ENCODE data around the gene ACAA1. TPM values are rescaled to one million over a fixed set of nuclear protein-coding genes. Genes with fewer than 3 reads are reported as not detected.

The ACAA1 gene
- total and polyA plus RNA-seq, 2 of the 13 experiments (the other 11 are each of a cell fraction or from before 2014, with no cell fraction given), result 60.8 to 188 TPM

DNA sequence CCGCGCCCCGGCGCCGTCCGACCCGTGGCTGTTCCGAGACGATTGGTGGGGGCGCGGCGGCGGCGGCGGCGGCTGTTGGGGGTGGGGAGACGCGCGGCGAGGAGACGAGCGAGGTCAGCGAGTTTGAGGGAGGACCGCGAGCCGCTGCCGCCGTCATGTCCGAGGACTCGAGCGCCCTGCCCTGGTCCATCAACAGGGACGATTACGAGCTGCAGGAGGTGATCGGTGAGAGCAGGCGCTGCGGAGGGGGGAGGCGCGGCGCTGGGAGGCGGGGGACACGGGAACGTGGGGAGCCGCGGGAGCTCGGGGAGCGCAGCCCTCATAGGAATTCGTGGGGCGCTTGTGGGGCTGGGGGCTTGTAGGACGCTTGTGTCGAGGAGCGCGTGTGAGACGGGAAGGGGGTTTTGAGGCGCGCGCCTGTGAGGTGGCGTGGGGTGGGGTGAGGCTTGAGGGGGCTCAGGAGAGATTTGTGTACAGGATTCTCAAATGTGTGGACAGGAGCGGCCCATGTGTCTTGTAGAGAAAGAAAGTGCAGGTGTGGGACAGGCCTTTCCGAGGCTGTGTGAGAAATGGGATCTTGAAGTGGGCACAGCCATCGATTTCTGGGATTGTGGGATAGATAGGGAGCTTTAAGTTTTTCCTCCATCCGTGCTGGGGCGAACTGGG lies 28.9 kb upstream of the ACAA1 start (continued):
- no peak for TF ChIP-seq ZNF335 (CRISPR knock-in tag; IDR thresholded peaks at IDR 0.05)
- TF ChIP-seq MED1 (CRISPR knock-in tag; IDR thresholded peaks at IDR 0.05), result no peak
- no peak for TF ChIP-seq MEIS1 (CRISPR knock-in tag; IDR thresholded peaks at IDR 0.05; ENCODE audit: borderline replicate concordance)
- TF ChIP-seq SIN3B (IDR thresholded peaks at IDR 0.05; ENCODE audit: low read length), result no peak
- TF ChIP-seq ZNF280B (CRISPR knock-in tag; IDR thresholded peaks at IDR 0.05; ENCODE audit: borderline replicate concordance), result no peak
- TF ChIP-seq SOX5 (CRISPR knock-in tag; IDR thresholded peaks at IDR 0.05; ENCODE audit: borderline replicate concordance), result no peak
- TF ChIP-seq REL (CRISPR knock-in tag; conservative IDR thresholded peaks at IDR 0.05), result peak; percentile 75; the same call in 1 of the 2 replicates
- peak; percentile 3 for TF ChIP-seq AGO2 (optimal IDR thresholded peaks at IDR 0.05; ENCODE audit: low read depth, low read length)
- no peak for TF ChIP-seq ZNF629 (CRISPR knock-in tag; conservative IDR thresholded peaks at IDR 0.05)
- TF ChIP-seq, protein P1, sequence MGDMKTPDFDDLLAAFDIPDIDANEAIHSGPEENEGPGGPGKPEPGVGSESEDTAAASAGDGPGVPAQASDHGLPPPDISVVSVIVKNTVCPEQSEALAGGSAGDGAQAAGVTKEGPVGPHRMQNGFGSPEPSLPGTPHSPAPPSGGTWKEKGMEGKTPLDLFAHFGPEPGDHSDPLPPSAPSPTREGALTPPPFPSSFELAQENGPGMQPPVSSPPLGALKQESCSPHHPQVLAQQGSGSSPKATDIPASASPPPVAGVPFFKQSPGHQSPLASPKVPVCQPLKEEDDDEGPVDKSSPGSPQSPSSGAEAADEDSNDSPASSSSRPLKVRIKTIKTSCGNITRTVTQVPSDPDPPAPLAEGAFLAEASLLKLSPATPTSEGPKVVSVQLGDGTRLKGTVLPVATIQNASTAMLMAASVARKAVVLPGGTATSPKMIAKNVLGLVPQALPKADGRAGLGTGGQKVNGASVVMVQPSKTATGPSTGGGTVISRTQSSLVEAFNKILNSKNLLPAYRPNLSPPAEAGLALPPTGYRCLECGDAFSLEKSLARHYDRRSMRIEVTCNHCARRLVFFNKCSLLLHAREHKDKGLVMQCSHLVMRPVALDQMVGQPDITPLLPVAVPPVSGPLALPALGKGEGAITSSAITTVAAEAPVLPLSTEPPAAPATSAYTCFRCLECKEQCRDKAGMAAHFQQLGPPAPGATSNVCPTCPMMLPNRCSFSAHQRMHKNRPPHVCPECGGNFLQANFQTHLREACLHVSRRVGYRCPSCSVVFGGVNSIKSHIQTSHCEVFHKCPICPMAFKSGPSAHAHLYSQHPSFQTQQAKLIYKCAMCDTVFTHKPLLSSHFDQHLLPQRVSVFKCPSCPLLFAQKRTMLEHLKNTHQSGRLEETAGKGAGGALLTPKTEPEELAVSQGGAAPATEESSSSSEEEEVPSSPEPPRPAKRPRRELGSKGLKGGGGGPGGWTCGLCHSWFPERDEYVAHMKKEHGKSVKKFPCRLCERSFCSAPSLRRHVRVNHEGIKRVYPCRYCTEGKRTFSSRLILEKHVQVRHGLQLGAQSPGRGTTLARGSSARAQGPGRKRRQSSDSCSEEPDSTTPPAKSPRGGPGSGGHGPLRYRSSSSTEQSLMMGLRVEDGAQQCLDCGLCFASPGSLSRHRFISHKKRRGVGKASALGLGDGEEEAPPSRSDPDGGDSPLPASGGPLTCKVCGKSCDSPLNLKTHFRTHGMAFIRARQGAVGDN (CRISPR knock-in tag; IDR thresholded peaks at IDR 0.05), result no peak; the same call in 1 of the 2 replicates
- peak; percentile 9; the same call in 1 of the 2 replicates for TF ChIP-seq ESRRA (CRISPR knock-in tag; IDR thresholded peaks at IDR 0.05; ENCODE audit: low read depth)
- TF ChIP-seq FOXC1 (CRISPR knock-in tag; IDR thresholded peaks at IDR 0.05; ENCODE audit: borderline replicate concordance), result peak; percentile 75; the same call in 1 of the 2 replicates
- TF ChIP-seq CCDC6 (CRISPR knock-in tag; IDR thresholded peaks at IDR 0.05), result peak; percentile 78
- TF ChIP-seq ATF5 (CRISPR knock-in tag; IDR thresholded peaks at IDR 0.05; ENCODE audit: low read depth), result 0 out of 2 replicates have a peak, but pooled peaks have one; percentile 58
- peak; percentile 53; the same call in 1 of the 2 replicates for TF ChIP-seq UBTF (CRISPR knock-in tag; IDR thresholded peaks at IDR 0.05)
- no peak for TF ChIP-seq NFRKB (IDR thresholded peaks at IDR 0.05)
- peak; percentile 89 for TF ChIP-seq ZNF263 (CRISPR knock-in tag; IDR thresholded peaks at IDR 0.05)
- peak; percentile 10; the same call in 1 of the 2 replicates for TF ChIP-seq ZNF746 (CRISPR knock-in tag; IDR thresholded peaks at IDR 0.05)
- TF ChIP-seq KAT8 (CRISPR knock-in tag; IDR thresholded peaks at IDR 0.05), result no peak
